GM21528 (cell line): Measurements from ENCODE around the gene SMARCC2.
"Not testable (repeated sequence)": the region's sequence is repeated elsewhere in the genome, so short reads cannot be mapped to it uniquely, and the experiment has no call there.

Source experiments
- ATAC-seq: cut with Tn5 transposase; IDR thresholded peaks from one replicate; pipeline ENCODE4 v1.9.1; 2021; ENCODE audit warnings: mild to moderate bottlenecking, moderate library complexity; ENCODE audit not compliant: unreplicated experiment, low FRiP score

The SMARCC2 gene

DNA sequence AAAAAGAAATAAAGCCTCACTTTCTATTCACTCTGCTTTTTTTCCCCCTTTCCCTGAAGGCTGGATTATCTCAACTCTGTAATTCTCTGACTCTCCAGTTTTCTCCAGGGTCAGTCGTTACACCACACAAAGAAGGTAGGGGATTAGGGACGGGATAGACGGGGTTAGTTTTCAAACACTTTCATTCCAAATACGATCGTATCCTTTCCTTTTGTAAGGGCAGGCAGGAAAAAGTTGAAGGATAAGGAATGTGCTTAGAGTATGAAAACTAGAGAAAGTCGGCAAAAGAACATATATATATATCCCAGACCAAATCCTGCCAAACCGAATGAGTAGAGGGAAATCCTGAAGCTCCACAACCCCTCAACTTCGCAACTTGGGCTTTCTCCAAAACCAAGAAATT, 61.8 kb downstream of the SMARCC2 start:
- no peak for ATAC-seq

DNA sequence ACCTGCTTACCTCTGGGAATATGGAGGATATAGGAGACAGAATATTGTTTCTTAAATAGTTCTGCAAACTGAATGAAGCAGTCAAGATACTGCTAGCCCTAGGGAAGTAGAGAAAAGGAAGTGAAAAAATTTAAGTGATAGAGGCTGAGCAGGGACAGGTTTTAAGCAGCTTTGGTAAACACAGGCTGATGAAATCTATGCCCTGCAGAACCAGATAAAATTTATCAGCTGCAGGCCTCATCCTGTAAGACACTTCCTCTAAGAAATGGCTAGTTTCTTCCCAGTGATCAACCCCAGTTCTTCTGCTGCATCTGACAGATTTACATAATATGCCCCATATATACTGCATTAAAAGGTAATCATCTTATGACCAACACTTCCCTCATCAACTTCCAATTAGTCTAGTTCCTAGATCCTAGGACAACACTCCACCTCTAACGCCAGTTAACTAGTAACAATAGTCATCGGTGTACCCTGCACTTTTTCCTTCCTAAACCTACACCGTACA, 62.5 kb downstream of the SMARCC2 start:
- ATAC-seq = no peak

DNA sequence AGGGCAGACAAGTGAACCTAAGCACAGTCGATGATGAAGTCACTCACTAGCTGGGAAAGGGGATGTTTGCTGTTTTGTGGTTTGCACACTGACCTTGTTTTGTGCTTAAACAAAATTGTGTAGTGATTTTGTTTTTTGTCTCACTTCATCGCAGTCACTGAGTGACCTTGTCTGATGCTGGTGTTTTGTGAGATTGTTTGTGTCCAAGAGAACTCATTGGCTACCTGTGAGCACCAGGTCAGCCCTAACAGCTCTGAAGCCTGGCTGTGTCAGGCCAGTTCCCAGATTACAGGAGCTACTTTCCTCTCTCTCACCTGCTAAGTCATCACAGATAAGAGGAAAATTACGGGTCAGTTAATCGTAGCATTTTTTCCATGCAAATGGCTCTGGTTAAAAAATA, 65.2 kb downstream of the SMARCC2 start:
- no peak for ATAC-seq

DNA sequence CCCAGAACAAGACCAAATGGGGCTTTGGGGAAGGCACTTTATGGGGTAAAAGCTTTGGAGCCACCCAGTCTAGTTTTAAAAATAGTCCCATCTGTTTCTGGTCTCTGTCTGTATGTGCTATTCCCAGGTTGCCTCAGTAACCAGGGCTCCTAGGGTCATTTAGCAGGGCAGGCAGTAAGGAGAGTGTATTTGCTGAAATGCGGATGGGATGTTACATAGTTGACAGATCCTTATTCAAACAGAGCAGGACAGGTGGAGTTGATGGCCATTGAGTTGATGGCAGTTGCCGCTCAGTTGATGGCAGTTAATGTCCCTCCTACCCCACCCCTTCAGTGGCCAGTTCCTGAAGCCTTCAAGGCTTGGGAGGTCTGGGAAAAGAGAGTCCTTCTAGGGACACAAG, 66.6 kb downstream of the SMARCC2 start:
- no peak for ATAC-seq

DNA sequence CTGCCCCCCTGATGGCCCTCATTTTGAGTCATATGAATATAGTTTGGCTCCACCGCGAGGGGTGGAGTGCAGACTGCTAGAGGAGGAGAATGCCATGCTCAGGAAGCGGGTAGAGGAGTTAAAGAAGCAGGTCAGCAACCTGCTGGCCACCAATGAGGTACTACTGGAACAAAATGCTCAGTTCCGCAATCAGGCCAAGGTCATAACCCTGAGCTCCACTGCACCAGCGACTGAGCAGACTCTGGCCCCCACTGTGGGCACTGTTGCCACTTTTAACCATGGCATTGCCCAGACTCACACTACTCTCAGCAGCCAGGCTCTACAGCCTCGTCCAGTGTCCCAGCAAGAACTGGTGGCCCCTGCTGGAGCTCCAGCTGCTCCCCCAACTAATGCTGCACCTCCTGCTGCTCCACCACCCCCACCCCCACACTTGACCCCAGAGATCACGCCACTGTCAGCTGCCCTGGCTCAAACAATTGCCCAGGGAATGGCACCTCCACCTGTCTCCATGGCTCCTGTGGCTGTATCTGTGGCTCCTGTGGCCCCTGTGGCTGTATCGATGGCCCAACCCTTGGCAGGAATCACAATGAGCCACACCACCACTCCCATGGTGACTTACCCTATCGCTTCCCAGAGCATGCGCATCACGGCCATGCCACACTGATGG, 67.9 kb downstream of the SMARCC2 start:
- ATAC-seq = no peak

DNA sequence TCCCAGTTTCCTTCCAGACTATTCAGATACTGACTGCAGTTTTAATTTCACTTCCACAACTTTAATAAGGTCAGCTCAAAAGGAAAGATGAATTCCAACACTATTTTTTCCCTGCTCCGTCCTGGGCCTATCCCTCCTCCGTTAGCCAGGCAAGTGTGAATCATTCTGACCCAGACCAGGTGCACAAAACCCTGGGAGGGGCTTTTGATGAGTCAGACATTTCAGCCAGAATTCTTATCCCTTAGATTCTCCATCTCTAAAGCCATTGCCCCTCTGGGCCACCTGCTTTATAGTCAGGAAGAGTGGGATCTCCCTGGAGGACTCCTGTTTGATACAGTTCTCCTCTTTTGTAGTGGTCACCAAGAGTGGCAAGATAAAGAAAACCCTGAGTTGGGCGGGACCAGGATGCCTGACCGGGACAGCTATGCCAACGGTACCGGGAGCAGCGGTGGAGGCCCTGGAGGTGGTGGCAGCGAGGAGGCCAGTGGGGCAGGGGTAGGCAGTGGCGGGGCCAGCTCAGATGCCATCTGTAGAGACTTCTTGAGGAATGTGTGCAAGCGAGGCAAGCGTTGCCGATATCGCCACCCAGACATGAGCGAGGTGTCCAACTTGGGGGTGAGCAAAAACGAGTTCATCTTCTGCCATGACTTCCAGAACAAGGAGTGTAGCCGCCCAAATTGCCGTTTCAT, 69.0 kb downstream of the SMARCC2 start:
- ATAC-seq = no peak

DNA sequence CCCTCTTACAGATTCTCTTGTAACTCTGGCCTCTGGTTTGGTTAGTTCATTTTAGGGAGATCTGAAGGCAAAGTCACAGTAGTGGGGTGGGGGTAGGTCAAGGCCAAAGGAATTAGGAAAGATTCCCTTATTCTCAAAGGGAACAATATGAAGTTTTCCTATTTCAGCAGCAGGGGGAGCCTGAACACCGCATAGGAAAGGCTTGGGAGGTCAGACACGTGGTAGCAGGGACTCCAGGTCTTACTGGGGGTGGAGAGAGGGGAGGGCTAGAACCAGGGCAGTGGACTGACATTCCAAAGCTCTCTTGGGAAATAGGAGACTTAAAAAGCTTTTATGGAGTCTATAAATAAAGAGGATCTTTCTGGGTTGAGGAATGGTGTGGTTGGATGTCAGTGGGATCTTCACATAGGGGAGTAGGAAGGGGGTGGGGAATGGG, 69.9 kb downstream of the SMARCC2 start:
- ATAC-seq = no peak

DNA sequence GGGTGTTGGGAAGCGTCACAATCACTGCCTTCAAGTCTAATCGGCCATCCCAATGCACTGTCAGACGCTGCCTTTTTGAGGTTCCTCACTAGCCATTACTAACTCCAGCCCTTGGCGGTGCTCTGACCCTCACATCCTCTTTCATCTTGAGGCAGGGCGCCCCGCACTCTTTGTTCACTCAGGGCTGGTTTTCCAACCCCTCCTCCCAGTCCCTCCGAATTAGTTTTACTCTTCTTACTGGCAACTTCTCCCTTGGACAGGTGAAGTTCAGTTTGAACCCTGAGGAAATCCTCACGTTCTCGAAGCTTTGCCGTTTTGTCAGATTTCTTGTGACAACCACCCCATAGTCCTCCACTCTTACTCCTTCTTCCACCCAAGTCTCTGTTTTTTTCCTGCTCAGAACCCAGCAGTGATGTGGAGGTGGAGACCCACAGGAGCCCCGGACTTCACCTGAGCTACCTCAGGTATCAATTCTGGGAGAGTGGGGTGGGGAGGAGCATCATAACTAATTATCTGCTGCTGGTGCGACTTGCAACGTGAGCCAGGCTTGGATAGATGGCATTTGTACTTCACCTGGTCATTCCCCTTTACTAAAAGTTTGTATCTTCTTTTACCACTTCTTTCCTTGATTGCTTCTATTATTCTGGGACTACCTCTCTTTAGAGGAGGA, 70.5 kb downstream of the SMARCC2 start:
- peak; percentile 5 for ATAC-seq

DNA sequence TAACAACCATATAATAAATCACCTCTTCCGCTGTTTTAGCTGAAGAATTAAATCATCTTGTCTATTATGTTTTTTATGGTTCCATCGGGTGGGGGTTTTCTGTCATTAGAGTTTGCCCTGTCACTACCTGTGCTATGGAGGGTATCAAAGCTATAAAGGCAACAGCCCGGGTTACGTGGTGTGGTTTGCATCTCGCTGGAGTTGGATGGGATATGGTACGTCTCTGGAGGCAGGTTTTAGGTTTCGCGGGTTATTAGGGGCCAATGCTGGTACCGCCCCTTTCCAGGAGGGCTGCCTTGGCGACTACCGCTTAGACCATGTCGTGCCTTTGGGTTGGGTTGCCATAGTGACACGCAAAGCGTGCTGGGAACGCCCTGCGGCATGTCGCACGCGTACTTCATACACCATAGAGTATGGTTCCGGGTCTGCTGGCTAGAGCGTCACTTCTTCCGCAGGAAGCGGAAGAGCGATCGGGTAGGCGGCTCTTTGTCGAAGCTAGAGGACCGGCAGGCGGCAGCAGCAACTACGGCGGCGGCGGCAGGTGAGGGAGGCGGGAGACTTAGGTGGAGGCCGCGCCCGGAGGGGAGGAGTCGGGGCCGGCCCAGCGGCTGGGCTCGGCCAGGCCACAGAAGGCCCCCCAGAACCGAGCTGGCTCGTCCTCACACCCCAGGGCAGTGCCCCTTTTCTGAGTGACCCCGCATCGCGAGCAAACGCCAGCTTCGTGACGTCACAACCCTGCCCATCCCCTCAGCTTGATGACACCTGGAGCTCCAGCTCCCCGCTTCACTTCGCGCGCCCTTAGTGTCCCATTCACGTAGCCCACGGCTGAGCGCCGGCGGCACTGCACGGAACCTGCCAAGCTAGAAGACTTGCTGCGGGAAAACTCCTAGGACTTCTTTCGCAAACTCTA, 71.2 kb downstream of the SMARCC2 start, which contains the start of gene ZC3H10:
Gene ZC3H10, plus strand, starts transcription at position 489 of the 910 bp plus-strand sequence. CDS start 2,297 bp downstream, outside the sequence.
- peak; percentile 76 for ATAC-seq

DNA sequence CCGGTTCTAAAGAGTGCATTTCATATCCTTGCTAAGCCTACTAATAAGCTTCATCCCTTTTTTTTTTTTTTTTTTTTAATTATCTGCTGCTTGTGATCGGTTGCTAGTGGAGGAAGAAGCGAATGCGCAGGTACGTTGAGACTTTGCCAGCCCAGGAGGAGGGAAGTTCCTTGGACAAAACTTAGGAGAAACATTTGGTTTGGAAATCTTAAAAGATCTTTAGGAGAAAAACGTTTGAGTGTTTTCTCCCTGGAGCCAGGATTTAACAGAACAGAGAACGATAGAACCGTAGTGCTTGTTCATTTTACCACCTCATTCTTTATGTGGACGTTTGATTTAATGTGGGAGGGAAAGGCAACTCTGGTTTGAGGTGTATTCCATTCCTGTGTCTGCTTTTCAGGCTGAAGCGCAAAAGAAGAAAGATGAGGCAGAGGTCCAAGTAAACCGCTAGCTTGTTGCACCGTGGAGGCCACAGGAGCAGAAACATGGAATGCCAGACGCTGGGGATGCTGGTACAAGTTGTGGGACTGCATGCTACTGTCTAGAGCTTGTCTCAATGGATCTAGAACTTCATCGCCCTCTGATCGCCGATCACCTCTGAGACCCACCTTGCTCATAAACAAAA, 72.1 kb downstream of the SMARCC2 start:
- not testable (repeated sequence) for ATAC-seq

DNA sequence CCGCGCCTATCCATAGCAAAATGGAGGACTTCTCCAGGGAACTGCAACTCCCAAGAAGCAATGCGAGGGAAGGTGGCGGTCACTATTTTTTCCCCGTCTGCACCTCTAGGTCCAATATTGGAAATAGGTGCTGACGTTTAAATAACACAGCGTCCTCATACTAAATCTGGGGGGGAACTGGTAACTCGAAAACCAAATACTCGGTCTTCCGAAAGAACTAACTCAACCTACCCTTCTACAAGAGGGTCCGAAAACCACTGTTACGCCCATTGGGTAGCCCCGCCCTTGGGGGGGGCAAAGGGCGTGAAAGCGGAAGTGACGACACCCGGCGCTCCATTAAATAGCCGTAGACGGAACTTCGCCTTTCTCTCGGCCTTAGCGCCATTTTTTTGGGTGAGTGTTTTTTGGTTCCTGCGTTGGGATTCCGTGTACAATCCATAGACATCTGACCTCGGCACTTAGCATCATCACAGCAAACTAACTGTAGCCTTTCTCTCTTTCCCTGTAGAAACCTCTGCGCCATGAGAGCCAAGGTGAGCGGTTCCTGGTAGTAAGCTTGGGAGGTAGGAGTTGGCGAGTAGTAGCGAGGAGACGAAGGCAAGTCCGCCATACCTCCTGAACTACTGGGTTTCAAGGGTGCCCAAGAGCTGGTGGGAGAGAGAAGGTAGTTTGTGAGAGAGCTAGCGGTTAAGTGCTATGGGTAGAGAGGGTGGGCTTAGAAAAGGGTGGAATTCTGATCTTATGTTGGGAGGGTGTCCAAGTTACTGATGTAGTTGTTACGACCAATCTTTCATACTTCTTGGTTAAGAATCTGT, 72.8 kb downstream of the SMARCC2 start, which contains the start of gene RPL41:
Gene RPL41, plus strand, starts transcription at position 367 of the 815 bp plus-strand sequence.
- peak; percentile 53 for ATAC-seq

DNA sequence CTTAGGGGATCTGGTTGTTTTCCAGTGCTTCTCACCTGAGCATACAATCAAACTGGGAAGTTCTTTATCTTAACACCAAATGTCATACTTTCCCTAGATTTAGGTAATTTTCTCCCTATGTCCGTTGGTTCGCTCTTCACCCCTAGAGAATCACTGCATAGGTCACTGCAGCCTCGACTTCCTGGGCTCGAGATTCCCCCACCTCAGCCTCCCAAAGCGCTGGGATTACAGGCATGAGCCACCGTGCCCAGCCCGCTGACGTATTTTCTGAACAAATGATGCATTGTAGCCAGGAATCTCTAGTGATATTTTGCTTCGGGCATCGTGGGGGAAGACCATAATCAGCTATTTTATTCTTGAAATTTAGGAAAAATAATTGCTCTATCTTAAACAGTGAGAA, 74.0 kb downstream of the SMARCC2 start:
- ATAC-seq = no peak

DNA sequence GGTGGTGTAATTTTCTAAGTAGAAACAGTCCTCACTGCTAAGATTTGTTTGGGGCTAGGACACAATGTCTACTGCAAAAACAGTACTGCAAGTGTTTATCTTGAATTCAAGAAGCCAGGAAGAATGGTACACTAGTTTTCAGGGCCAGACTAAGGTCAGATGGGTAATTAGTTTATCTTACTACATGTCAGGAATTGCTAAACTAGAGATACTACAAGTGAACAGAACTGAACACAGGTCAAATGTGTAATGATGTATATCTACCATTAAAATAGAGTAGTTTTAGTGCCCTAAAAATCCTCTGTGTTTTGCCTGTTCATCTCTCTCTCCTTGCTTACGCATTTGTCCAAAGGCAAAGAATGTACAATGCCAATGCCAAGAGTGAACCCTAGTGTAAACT, 75.2 kb downstream of the SMARCC2 start:
- no peak for ATAC-seq
